ENCODE data around the gene GTPBP6. TPM values are rescaled to one million over a fixed set of nuclear protein-coding genes. Genes with fewer than 3 reads are reported as not detected.

Gene GTPBP6
- polyA plus RNA-seq, 1 of the 3 experiments (the other 2 are of a cell fraction), result 47.3 TPM

- no peaks in the 10 kb centered on the region for H3K27me3 ChIP-seq (ENCODE audit: insufficient read depth)
- H3K36me3 ChIP-seq (replicated peaks in 1 of 2; ENCODE audit: control insufficient read depth in 1 of 2, insufficient read depth in 2 of 2, low read length in 1 of 2), result peaks cover 4% of the 10 kb centered on the region in 2 experiments
- no peaks in the 10 kb centered on the region for H4K20me1 ChIP-seq (ENCODE audit: insufficient read depth)
- H3K9me3 ChIP-seq, result no peaks in the 10 kb centered on the region
- no peaks in the 10 kb centered on the region for H3K9me2 ChIP-seq
- POLR2A ChIA-PET, result no interaction called here
- H3K4me2 ChIP-seq, result no peak overlapping the region
- H3K79me2 ChIP-seq (ENCODE audit: insufficient read depth), result no peaks in the 10 kb centered on the region
- H3K9ac ChIP-seq, result no peak overlapping the region
- CTCF ChIA-PET, result no interaction called here
- no peak for DNase-seq
- no peaks in the 10 kb centered on the region; a peak in 1 of 4 replicates for H3K4me1 ChIP-seq (ENCODE audit: control insufficient read depth in 1 of 2, insufficient read depth in 2 of 2, low read depth in 1 of 2, low read length in 1 of 2)
- WGBS (ENCODE audit: low lambda C conversion rate), result 77% methylated on average over 11 of the region's 11 CpGs
- no peak overlapping the region for H2AFZ ChIP-seq (ENCODE audit: low read depth)
- H3F3A ChIP-seq (replicated peaks; ENCODE audit: insufficient read depth), result no peaks in the 10 kb centered on the region
- H3K27ac ChIP-seq (ENCODE audit: low read depth in 2 of 2, low read length in 1 of 2), result no peak overlapping the region
- TF ChIP-seq TCF12 (IDR thresholded peaks at IDR 0.05) (no peak), FOSL2 (IDR thresholded peaks at IDR 0.05; ENCODE audit: borderline replicate concordance, low read depth) (no peak)
- TF ChIP-seq, protein P1, sequence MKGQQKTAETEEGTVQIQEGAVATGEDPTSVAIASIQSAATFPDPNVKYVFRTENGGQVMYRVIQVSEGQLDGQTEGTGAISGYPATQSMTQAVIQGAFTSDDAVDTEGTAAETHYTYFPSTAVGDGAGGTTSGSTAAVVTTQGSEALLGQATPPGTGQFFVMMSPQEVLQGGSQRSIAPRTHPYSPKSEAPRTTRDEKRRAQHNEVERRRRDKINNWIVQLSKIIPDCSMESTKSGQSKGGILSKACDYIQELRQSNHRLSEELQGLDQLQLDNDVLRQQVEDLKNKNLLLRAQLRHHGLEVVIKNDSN (IDR thresholded peaks at IDR 0.05; ENCODE audit: borderline replicate concordance, low read depth), result no peak
- no peak overlapping the region for H3K4me3 ChIP-seq (ENCODE audit: low read depth in 2 of 2, low read length in 1 of 2)
Measured at GRCh38 chrX:348461-349117, 30.0 kb upstream of the GTPBP6 start.

- no peak for TF ChIP-seq POLR2AphosphoS5 (IDR thresholded peaks at IDR 0.05; ENCODE audit: low read depth, low read length)
- TF ChIP-seq SIN3A (IDR thresholded peaks at IDR 0.05; ENCODE audit: borderline replicate concordance, low read depth, low read length), result no peak
- TF ChIP-seq FOSL2 (IDR thresholded peaks at IDR 0.05; ENCODE audit: borderline replicate concordance, low read depth), result no peak
- TF ChIP-seq RXRA (IDR thresholded peaks at IDR 0.05; ENCODE audit: borderline replicate concordance, low read depth), result no peak
- TF ChIP-seq FOXM1 (IDR thresholded peaks at IDR 0.05; ENCODE audit: low read depth), result no peak
- TF ChIP-seq RAD21 (IDR thresholded peaks at IDR 0.05; ENCODE audit: low read length), result no peak
- TF ChIP-seq, protein P2, sequence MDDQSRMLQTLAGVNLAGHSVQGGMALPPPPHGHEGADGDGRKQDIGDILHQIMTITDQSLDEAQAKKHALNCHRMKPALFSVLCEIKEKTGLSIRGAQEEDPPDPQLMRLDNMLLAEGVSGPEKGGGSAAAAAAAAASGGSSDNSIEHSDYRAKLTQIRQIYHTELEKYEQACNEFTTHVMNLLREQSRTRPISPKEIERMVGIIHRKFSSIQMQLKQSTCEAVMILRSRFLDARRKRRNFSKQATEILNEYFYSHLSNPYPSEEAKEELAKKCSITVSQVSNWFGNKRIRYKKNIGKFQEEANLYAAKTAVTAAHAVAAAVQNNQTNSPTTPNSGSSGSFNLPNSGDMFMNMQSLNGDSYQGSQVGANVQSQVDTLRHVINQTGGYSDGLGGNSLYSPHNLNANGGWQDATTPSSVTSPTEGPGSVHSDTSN (IDR thresholded peaks at IDR 0.05), result no peak
- no peak for TF ChIP-seq RFX5 (IDR thresholded peaks at IDR 0.05; ENCODE audit: low read length)
- TF ChIP-seq GATA2 (CRISPR knock-in tag; IDR thresholded peaks at IDR 0.05), result no peak
- TF ChIP-seq JUND (IDR thresholded peaks at IDR 0.05), result no peak
- TF ChIP-seq NFIC (IDR thresholded peaks at IDR 0.05; ENCODE audit: borderline replicate concordance), result no peak
- TF ChIP-seq MXI1 (IDR thresholded peaks at IDR 0.05; ENCODE audit: low read depth, low read length), result no peak
- no peak for TF ChIP-seq IRF3 (IDR thresholded peaks at IDR 0.05; ENCODE audit: low read depth, low read length)
- no peak for DNase-seq
- no peaks in the 10 kb centered on the region for H4K20me1 ChIP-seq (ENCODE audit: insufficient read depth)
- no peak overlapping the region for H3K4me2 ChIP-seq
- 95% methylated on average over 52 of the region's 59 CpGs for WGBS (ENCODE audit: low lambda C conversion rate)
- no peaks in the 10 kb centered on the region for H3K27me3 ChIP-seq (ENCODE audit: insufficient read depth)
- ChIA-PET POLR2A (no interaction called here), CTCF (no interaction called here)
- no peaks in the 10 kb centered on the region for H3K9me3 ChIP-seq
- no peak overlapping the region for H3K4me3 ChIP-seq (ENCODE audit: low read depth in 2 of 2, low read length in 1 of 2)
- H2AFZ ChIP-seq (ENCODE audit: low read depth), result no peak overlapping the region
- no peak overlapping the region for H3K9ac ChIP-seq
- no peak overlapping the region for H3K27ac ChIP-seq (ENCODE audit: low read depth in 2 of 2, low read length in 1 of 2)
- H3K9me2 ChIP-seq, result no peaks in the 10 kb centered on the region
- H3K36me3 ChIP-seq (replicated peaks in 1 of 2; ENCODE audit: control insufficient read depth in 1 of 2, insufficient read depth in 2 of 2, low read length in 1 of 2), result peaks cover 4% of the 10 kb centered on the region in 2 experiments
- H3K79me2 ChIP-seq (ENCODE audit: insufficient read depth), result no peaks in the 10 kb centered on the region
- no peaks in the 10 kb centered on the region for H3F3A ChIP-seq (replicated peaks; ENCODE audit: insufficient read depth)
- no peaks in the 10 kb centered on the region; a peak in 1 of 4 replicates for H3K4me1 ChIP-seq (ENCODE audit: control insufficient read depth in 1 of 2, insufficient read depth in 2 of 2, low read depth in 1 of 2, low read length in 1 of 2)
Measured at GRCh38 chrX:347351-348117, 28.9 kb upstream of the GTPBP6 start.
